ENCODE measurements around the gene EBPL.

- TF ChIP-seq POLR2AphosphoS5 (IDR thresholded peaks at IDR 0.05), result no peak
- TF ChIP-seq CTCF (IDR thresholded peaks at IDR 0.05), result no peak
- TF ChIP-seq POLR2A (IDR thresholded peaks at IDR 0.05), result no peak
- no peak for TF ChIP-seq EP300 (IDR thresholded peaks at IDR 0.05)
These were observed 52.6 kb downstream of the EBPL start for GRCh38 chr13:49638744-49639072.

Measured in upper lobe of left lung (tissue), 4 donors.